HCT116 (cell line): Measurements from ENCODE around the gene FNDC1. TPM values are rescaled to one million over a fixed set of nuclear protein-coding genes. Genes with fewer than 3 reads are reported as not detected.

Experiments
- ATAC-seq: fragments of 200-7000 bp; cut with Tn5 transposase; 2 replicates; pipeline ENCODE4 v1.9.1; 2020; ENCODE audit warnings: mild to moderate bottlenecking, moderate library complexity
- BruUV-seq: library from RNA; stranded (reverse); fragments of 400-500 nt; replicated peaks from 2 replicates; lab custom pipeline; 2021; lab: Mats Ljungman, UMichigan
- CTCF ChIA-PET: fragments of 300-600 bp; sonication (Branson Sonifier 250); formaldehyde crosslinking; loops from one replicate; lab custom pipeline; 2021; ENCODE audit warnings: antibody characterized with exemption; lab: Charles Lee
- POLR2A ChIA-PET: fragments of 300-600, 350-600 bp; sonication (Branson Sonifier 250); formaldehyde crosslinking; loops from one replicate; lab custom pipeline; 2021; ENCODE audit warnings: antibody characterized with exemption; lab: Charles Lee
- RAD21 ChIA-PET, 2 experiments: fragments of 300-600 bp; sonication (Branson Sonifier 250); formaldehyde crosslinking; loops; one replicate each; lab custom pipeline; 2023; ENCODE audit warnings: low total read pairs in 2 of 2; ENCODE audit not compliant: uncharacterized antibody in 2 of 2, unreplicated experiment in 2 of 2, low non-redundant PET in 1 of 2; lab: Charles Lee
- DNase-seq: peaks from one replicate; pipeline ENCODE4 v3.0.0-alpha.2; 2010; ENCODE audit warnings: low read depth, low spot score
- H2AFZ ChIP-seq: fragments of 200-600 bp; shearing (Covaris generic), sonication (generic); 2 replicates; pipeline ENCODE4 v1.6.1; 2017; ENCODE audit warnings: low read depth, mixed run types, mixed read lengths, antibody characterized with exemption, low read length; ENCODE audit not compliant: poor library complexity, severe bottlenecking
- H3K27ac ChIP-seq: 2 replicates; pipeline ENCODE4 v1.5.1; 2012; ENCODE audit warnings: low read depth, low read length
- H3K27me3 ChIP-seq: fragments of 200-600 bp; sonication (generic); 2 replicates; pipeline ENCODE4 v1.6.1; 2016; ENCODE audit warnings: mixed run types, low read length, mixed read lengths; ENCODE audit not compliant: insufficient read depth
- H3K36me3 ChIP-seq, 2 experiments: fragments of 200-500 bp in 1 of 2; fragments of 200-600 bp in 1 of 2; sonication (Bioruptor generic) in 1 of 2; sonication (generic) in 1 of 2; 2 replicates each; pipeline versions ENCODE4 v1.5.1 to v1.6.1; 2014 to 2016; ENCODE audit warnings: low read length in 2 of 2, inconsistent platforms in 1 of 2, mixed read lengths in 1 of 2, mixed run types in 1 of 2; ENCODE audit not compliant: insufficient read depth in 2 of 2, control insufficient read depth in 1 of 2
- H3K4me1 ChIP-seq, 2 experiments: fragments of 200-600 bp in 1 of 2; sonication (generic) in 1 of 2; 2 replicates each; pipeline versions ENCODE4 v1.5.1 to v1.6.1; 2012 to 2017; ENCODE audit warnings: low read length in 2 of 2, inconsistent platforms in 1 of 2, mild to moderate bottlenecking in 1 of 2, mixed read lengths in 1 of 2, mixed run types in 1 of 2, moderate library complexity in 1 of 2; ENCODE audit not compliant: insufficient read depth in 2 of 2, control insufficient read depth in 1 of 2
- H3K4me2 ChIP-seq: fragments of 200-600 bp; sonication (generic); 2 replicates; pipeline ENCODE4 v1.6.1; 2017; ENCODE audit warnings: mixed run types, low read length, mixed read lengths
- H3K4me3 ChIP-seq, 2 experiments: fragments of 200-600 bp in 1 of 2; sonication (generic) in 1 of 2; replicated peaks in 1 of 2; 2 replicates each; pipeline ENCODE4 v1.5.1; 2011 to 2016; ENCODE audit warnings: low read length in 2 of 2, control low read depth in 1 of 2, low read depth in 1 of 2, mild to moderate bottlenecking in 1 of 2, mixed read lengths in 1 of 2, mixed run types in 1 of 2
- H3K79me2 ChIP-seq: fragments of 200-600 bp; sonication (generic); 2 replicates; pipeline ENCODE4 v1.6.1; 2017; ENCODE audit warnings: mild to moderate bottlenecking, mixed run types, low read length, moderate library complexity, mixed read lengths; ENCODE audit not compliant: insufficient read depth
- H3K9ac ChIP-seq: fragments of 200-600 bp; sonication (generic); 2 replicates; pipeline ENCODE4 v1.6.1; 2016; ENCODE audit warnings: low read length, mixed read lengths
- H3K9me2 ChIP-seq: fragments of 200-600 bp; sonication (generic), shearing (Covaris generic); 2 replicates; pipeline ENCODE4 v1.6.1; 2017; ENCODE audit warnings: mixed run types, mild to moderate bottlenecking, moderate library complexity; ENCODE audit not compliant: insufficient read depth
- H3K9me3 ChIP-seq, 2 experiments: fragments of 200-500 bp in 1 of 2; fragments of 200-600 bp in 1 of 2; sonication (Bioruptor generic) in 1 of 2; sonication (generic) in 1 of 2; 2 replicates each; pipeline ENCODE4 v1.6.1; 2014 to 2017; ENCODE audit warnings: low read length in 2 of 2, mixed read lengths in 2 of 2, inconsistent platforms in 1 of 2, low read depth in 1 of 2, mild to moderate bottlenecking in 1 of 2, mixed run types in 1 of 2, moderate library complexity in 1 of 2; ENCODE audit not compliant: control insufficient read depth in 1 of 2, insufficient read depth in 1 of 2
- H4K20me1 ChIP-seq: fragments of 200-600 bp; sonication (generic), shearing (Covaris generic); 2 replicates; pipeline ENCODE4 v1.6.1; 2017; ENCODE audit warnings: mixed run types, mild to moderate bottlenecking, moderate library complexity; ENCODE audit not compliant: insufficient read depth
- CEBPB ChIP-seq: IDR thresholded peaks from 2 replicates; pipeline ENCODE4 v1.6.1; 2012; ENCODE audit warnings: low read depth
- EGR1 ChIP-seq: IDR thresholded peaks from 2 replicates; pipeline ENCODE4 v1.6.1; 2012; ENCODE audit warnings: low read depth
- ELF1 ChIP-seq: IDR thresholded peaks from 2 replicates; pipeline ENCODE4 v1.6.1; 2012; ENCODE audit warnings: low read depth, borderline replicate concordance
- FOSL1 ChIP-seq: IDR thresholded peaks from 2 replicates; pipeline ENCODE4 v1.6.1; 2012; ENCODE audit warnings: low read depth
- JUND ChIP-seq: IDR thresholded peaks from 2 replicates; pipeline ENCODE4 v1.6.1; 2012
- POLR2A ChIP-seq: IDR thresholded peaks from 2 replicates; pipeline ENCODE4 v1.7.0; 2011; ENCODE audit warnings: borderline replicate concordance; ENCODE audit not compliant: insufficient read depth, insufficient read length; ENCODE audit errors: extremely low read depth
- POLR2AphosphoS5 ChIP-seq: IDR thresholded peaks from 2 replicates; pipeline ENCODE4 v1.6.1; 2011; ENCODE audit warnings: mild to moderate bottlenecking, low read depth, low read length, moderate library complexity
- RAD21 ChIP-seq: IDR thresholded peaks from 2 replicates; pipeline ENCODE4 v1.6.1; 2012; ENCODE audit warnings: low read depth, mild to moderate bottlenecking
- SP1 ChIP-seq: IDR thresholded peaks from 2 replicates; pipeline ENCODE4 v1.6.1; 2012; ENCODE audit warnings: low read depth
- SRF ChIP-seq: IDR thresholded peaks from 2 replicates; pipeline ENCODE4 v1.6.1; 2012; ENCODE audit warnings: low read depth
- TCF7L2 ChIP-seq: IDR thresholded peaks from 2 replicates; pipeline ENCODE4 v1.7.0; 2011; ENCODE audit warnings: borderline replicate concordance, inconsistent platforms; ENCODE audit not compliant: insufficient read depth, insufficient read length; ENCODE audit errors: extremely low read depth
- ZFX ChIP-seq: fragments of 450-650 bp; IDR thresholded peaks from 2 replicates; pipeline ENCODE4 v1.6.1; 2017
- intact Hi-C: fragments of 100-400 bp; cut with micrococcal nuclease; formaldehyde crosslinking; loops from 2 replicates; pipeline ENCODE4 v1.10.0; 2022
- total RNA-seq: library from RNA; stranded (reverse); gene quantifications from one replicate; pipeline ENCODE4 v1.2.1, GENCODE V29; 2021; ENCODE audit not compliant: unreplicated experiment
- TF ChIP-seq, protein P1 (sequence below): IDR thresholded peaks from 2 replicates; pipeline ENCODE4 v1.6.1; 2012
- TF ChIP-seq, protein P2 (sequence below): IDR thresholded peaks from 2 replicates; pipeline ENCODE4 v1.6.1; 2012
- TF ChIP-seq, protein P3 (sequence below): IDR thresholded peaks from 2 replicates; pipeline ENCODE4 v1.6.1; 2011; ENCODE audit warnings: mild to moderate bottlenecking, low read length, moderate library complexity; ENCODE audit not compliant: insufficient replicate concordance; ENCODE audit errors: extremely low read depth
- TF ChIP-seq, protein P4 (sequence below), 3 experiments: fragments of 200-600 bp in 1 of 3; sonication (generic) in 1 of 3; IDR thresholded peaks in 2 of 3; conservative IDR thresholded peaks in 1 of 3; 2 replicates each; pipeline ENCODE4 v1.5.1; 2012 to 2017; ENCODE audit warnings: low read depth in 2 of 3, low read length in 2 of 3, antibody characterized with exemption in 1 of 3, borderline replicate concordance in 1 of 3, control low read depth in 1 of 3, mild to moderate bottlenecking in 1 of 3, mixed read lengths in 1 of 3, mixed run types in 1 of 3, moderate library complexity in 1 of 3; ENCODE audit not compliant: insufficient read depth in 1 of 3

FNDC1 gene
- total RNA-seq, 1 experiment from 2014 or later: 0.07 TPM

DNA sequence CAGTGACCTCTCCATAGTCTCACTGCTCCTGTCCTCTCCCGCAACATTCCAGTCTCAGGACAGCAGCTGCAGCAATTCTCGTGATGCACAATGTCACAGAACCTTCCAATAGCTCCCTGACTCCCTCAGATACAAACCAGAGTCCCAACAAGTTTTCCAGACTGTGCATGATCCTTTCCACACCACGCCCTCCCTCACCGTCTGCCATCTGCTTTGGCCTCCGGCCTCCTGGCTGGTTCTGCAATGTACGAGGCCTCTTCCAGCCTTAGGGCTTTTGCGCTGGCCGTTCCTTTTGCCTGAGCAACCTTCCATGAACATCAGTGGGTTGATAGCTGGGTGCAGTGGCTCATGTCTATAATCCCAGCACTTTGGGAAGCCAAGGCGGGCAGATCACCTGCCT lies 9.6 kb downstream of the FNDC1 start:
- ChIA-PET CTCF (no interaction called here), POLR2A (no interaction called here), RAD21 (no interaction called here)
- ATAC-seq (no peak), DNase-seq (no peak)
- no peaks in the 10 kb centered on the region for H4K20me1 ChIP-seq
- H3K79me2 ChIP-seq: no peaks in the 10 kb centered on the region
- BruUV-seq: no TSS peak
- no peak overlapping the region for H2AFZ ChIP-seq
- no peak overlapping the region for H3K4me2 ChIP-seq
- no peaks in the 10 kb centered on the region for H3K9me3 ChIP-seq
- H3K9ac ChIP-seq: no peak overlapping the region
- H3K9me2 ChIP-seq: no peaks in the 10 kb centered on the region
- no peak overlapping the region for H3K4me3 ChIP-seq
- H3K27me3 ChIP-seq: no peaks in the 10 kb centered on the region; the same call in 1 of the 2 replicates
- TF ChIP-seq, protein P1, sequence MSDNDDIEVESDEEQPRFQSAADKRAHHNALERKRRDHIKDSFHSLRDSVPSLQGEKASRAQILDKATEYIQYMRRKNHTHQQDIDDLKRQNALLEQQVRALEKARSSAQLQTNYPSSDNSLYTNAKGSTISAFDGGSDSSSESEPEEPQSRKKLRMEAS: no peak
- TF ChIP-seq POLR2A (no peak), POLR2AphosphoS5 (no peak), JUND (no peak)
- no peaks in the 10 kb centered on the region for H3K36me3 ChIP-seq
- no peaks in the 10 kb centered on the region; a peak in 1 of 4 replicates for H3K4me1 ChIP-seq
- no peak overlapping the region for H3K27ac ChIP-seq
- intact Hi-C loops: loop anchor here (10.0 kb wide), 1 partner anchor 676 kb away; no protein-coding TSS in a partner anchor

DNA sequence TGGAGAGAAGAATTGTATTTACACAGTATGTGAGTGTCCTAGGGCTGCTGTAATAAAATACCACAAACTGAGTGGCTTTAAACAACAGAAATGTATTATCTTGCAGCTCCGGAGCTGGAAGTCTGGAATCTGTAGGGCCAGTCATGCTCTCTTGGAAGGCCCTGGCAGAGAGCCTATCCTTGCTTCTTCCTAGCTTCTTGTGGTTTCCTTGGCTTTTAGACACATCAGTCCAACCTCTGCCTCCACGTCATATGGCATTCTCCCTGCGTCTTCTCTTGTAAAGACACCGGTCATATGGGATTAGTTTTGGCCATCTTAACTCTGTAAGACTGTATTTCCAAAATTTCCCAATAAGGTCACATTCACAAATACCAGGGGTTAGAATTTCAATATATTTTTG lies 10.8 kb downstream of the FNDC1 start:
- Histone ChIP-seq H3K36me3 (no peaks in the 10 kb centered on the region), H3K79me2 (no peaks in the 10 kb centered on the region), H3K4me3 (no peak overlapping the region), H3K9me2 (no peaks in the 10 kb centered on the region), H3K4me1 (no peaks in the 10 kb centered on the region), H4K20me1 (no peaks in the 10 kb centered on the region), H3K4me2 (no peak overlapping the region), H3K9ac (no peak overlapping the region), H3K9me3 (no peaks in the 10 kb centered on the region), H2AFZ (no peak overlapping the region), H3K27ac (no peak overlapping the region), H3K27me3 (no peaks in the 10 kb centered on the region; the same call in 1 of the 2 replicates)
- no TSS peak for BruUV-seq
- ChIA-PET RAD21 (no interaction called here), CTCF (no interaction called here), POLR2A (no interaction called here)
- ATAC-seq: no peak
- intact Hi-C loops: no loop called here
- TF ChIP-seq ZFX (no peak), RAD21 (no peak), POLR2A (no peak), SRF (no peak), ELF1 (no peak), EGR1 (no peak), SP1 (no peak), CEBPB (no peak), TCF7L2 (no peak), FOSL1 (no peak)
- TF ChIP-seq, protein P2, sequence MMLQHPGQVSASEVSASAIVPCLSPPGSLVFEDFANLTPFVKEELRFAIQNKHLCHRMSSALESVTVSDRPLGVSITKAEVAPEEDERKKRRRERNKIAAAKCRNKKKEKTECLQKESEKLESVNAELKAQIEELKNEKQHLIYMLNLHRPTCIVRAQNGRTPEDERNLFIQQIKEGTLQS: no peak
- TF ChIP-seq, protein P3, sequence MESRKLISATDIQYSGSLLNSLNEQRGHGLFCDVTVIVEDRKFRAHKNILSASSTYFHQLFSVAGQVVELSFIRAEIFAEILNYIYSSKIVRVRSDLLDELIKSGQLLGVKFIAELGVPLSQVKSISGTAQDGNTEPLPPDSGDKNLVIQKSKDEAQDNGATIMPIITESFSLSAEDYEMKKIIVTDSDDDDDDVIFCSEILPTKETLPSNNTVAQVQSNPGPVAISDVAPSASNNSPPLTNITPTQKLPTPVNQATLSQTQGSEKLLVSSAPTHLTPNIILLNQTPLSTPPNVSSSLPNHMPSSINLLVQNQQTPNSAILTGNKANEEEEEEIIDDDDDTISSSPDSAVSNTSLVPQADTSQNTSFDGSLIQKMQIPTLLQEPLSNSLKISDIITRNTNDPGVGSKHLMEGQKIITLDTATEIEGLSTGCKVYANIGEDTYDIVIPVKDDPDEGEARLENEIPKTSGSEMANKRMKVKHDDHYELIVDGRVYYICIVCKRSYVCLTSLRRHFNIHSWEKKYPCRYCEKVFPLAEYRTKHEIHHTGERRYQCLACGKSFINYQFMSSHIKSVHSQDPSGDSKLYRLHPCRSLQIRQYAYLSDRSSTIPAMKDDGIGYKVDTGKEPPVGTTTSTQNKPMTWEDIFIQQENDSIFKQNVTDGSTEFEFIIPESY: no peak
- TF ChIP-seq, protein P4, sequence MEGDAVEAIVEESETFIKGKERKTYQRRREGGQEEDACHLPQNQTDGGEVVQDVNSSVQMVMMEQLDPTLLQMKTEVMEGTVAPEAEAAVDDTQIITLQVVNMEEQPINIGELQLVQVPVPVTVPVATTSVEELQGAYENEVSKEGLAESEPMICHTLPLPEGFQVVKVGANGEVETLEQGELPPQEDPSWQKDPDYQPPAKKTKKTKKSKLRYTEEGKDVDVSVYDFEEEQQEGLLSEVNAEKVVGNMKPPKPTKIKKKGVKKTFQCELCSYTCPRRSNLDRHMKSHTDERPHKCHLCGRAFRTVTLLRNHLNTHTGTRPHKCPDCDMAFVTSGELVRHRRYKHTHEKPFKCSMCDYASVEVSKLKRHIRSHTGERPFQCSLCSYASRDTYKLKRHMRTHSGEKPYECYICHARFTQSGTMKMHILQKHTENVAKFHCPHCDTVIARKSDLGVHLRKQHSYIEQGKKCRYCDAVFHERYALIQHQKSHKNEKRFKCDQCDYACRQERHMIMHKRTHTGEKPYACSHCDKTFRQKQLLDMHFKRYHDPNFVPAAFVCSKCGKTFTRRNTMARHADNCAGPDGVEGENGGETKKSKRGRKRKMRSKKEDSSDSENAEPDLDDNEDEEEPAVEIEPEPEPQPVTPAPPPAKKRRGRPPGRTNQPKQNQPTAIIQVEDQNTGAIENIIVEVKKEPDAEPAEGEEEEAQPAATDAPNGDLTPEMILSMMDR (IDR thresholded peaks at IDR 0.05 in 2 of 3, conservative IDR thresholded peaks at IDR 0.05 in 1 of 3; ENCODE audit: borderline replicate concordance in 1 of 3, insufficient read depth in 1 of 3, low read depth in 2 of 3, low read length in 2 of 3): no peak
- DNase-seq: no peak
